HG03575 (cell line): ENCODE data around the gene ASB3.
"Not testable (repeated sequence)": the region's sequence is repeated elsewhere in the genome, so short reads cannot be mapped to it uniquely, and the experiment has no call there.

Source experiments
- ATAC-seq: cut with Tn5 transposase; IDR thresholded peaks from one replicate; pipeline ENCODE4 v1.9.1; 2021; ENCODE audit not compliant: unreplicated experiment, insufficient number of reproducible peaks, low FRiP score; ENCODE audit errors: extremely low read depth

ASB3 gene

GRCh38 chr2:53672881-53673522, 113.8 kb downstream of the ASB3 start:
- no peak for ATAC-seq

GRCh38 chr2:53670331-53670730, 116.4 kb downstream of the ASB3 start:
- no peak for ATAC-seq

GRCh38 chr2:53668624-53669026, 118.1 kb downstream of the ASB3 start:
- ATAC-seq = no peak

- not testable (repeated sequence) for ATAC-seq
Observed at GRCh38 chr2:53667130-53667529, 119.6 kb downstream of the ASB3 start.

- ATAC-seq = no peak
Observed at GRCh38 chr2:53660886-53661285, 125.9 kb downstream of the ASB3 start.

GRCh38 chr2:53658474-53658873, 128.3 kb downstream of the ASB3 start:
- not testable (repeated sequence) for ATAC-seq

GRCh38 chr2:53655256-53655655, 131.5 kb downstream of the ASB3 start:
- no peak for ATAC-seq

- ATAC-seq = no peak
Observed at GRCh38 chr2:53654396-53654795, 132.4 kb downstream of the ASB3 start.

- ATAC-seq = no peak
Observed at GRCh38 chr2:53652131-53652530, 134.6 kb downstream of the ASB3 start.

- ATAC-seq = no peak
Observed at GRCh38 chr2:53646788-53647187, 140.0 kb downstream of the ASB3 start.

GRCh38 chr2:53641290-53641689, 145.5 kb downstream of the ASB3 start:
- no peak for ATAC-seq

- ATAC-seq = no peak
Observed at GRCh38 chr2:53640466-53640865, 146.3 kb downstream of the ASB3 start.

GRCh38 chr2:53636596-53636995, 150.2 kb downstream of the ASB3 start:
- no peak for ATAC-seq

GRCh38 chr2:53636109-53636508, 150.6 kb downstream of the ASB3 start:
- ATAC-seq = no peak

GRCh38 chr2:53635694-53636093, 151.1 kb downstream of the ASB3 start:
- no peak for ATAC-seq

GRCh38 chr2:53633441-53633840, 153.3 kb downstream of the ASB3 start:
- ATAC-seq = no peak

- ATAC-seq = no peak
Observed at GRCh38 chr2:53632714-53633113, 154.0 kb downstream of the ASB3 start.

GRCh38 chr2:53632126-53632460, 154.7 kb downstream of the ASB3 start:
- ATAC-seq = no peak

- no peak for ATAC-seq
Observed at GRCh38 chr2:53631313-53632125, 155.2 kb downstream of the ASB3 start.

GRCh38 chr2:53630026-53630606, 156.6 kb downstream of the ASB3 start:
- ATAC-seq = no peak
